Hepatocyte (in vitro differentiated cells): ENCODE data around the gene AGRN. TPM values are rescaled to one million over a fixed set of nuclear protein-coding genes. Genes with fewer than 3 reads are reported as not detected.

Experiments
- DNase-seq: peaks from one replicate; pipeline ENCODE4 v3.0.0-alpha.2; 2016; ENCODE audit warnings: low spot score
- H2AFZ ChIP-seq: fragments of 200-600 bp; sonication (generic); 2 replicates; pipeline ENCODE4 v1.6.0; 2016; ENCODE audit warnings: antibody characterized with exemption, mild to moderate bottlenecking
- H3K27ac ChIP-seq: fragments of 200-600 bp; sonication (generic); 2 replicates; pipeline ENCODE4 v1.5.1; 2016; ENCODE audit warnings: mild to moderate bottlenecking
- H3K27me3 ChIP-seq: fragments of 200-600 bp; sonication (generic); 2 replicates; pipeline ENCODE4 v1.6.1; 2016
- H3K36me3 ChIP-seq: fragments of 200-600 bp; sonication (generic); replicated peaks from 2 replicates; pipeline ENCODE4 v1.5.1; 2016; ENCODE audit warnings: low read depth; ENCODE audit not compliant: insufficient read depth
- H3K4me1 ChIP-seq: fragments of 200-600 bp; sonication (generic); 2 replicates; pipeline ENCODE4 v1.5.1; 2016; ENCODE audit warnings: mild to moderate bottlenecking, moderate library complexity; ENCODE audit not compliant: insufficient read depth
- H3K4me2 ChIP-seq: fragments of 200-600 bp; sonication (generic); 2 replicates; pipeline ENCODE4 v1.6.0; 2016
- H3K4me3 ChIP-seq: fragments of 200-600 bp; sonication (generic); 2 replicates; pipeline ENCODE4 v1.5.1; 2016; ENCODE audit warnings: mild to moderate bottlenecking
- H3K79me2 ChIP-seq: fragments of 200-600 bp; sonication (generic); 2 replicates; pipeline ENCODE4 v1.6.0; 2017; ENCODE audit warnings: mild to moderate bottlenecking
- H3K9me2 ChIP-seq: fragments of 200-600 bp; sonication (generic); replicated peaks from 2 replicates; pipeline ENCODE4 v1.6.0; 2017; ENCODE audit warnings: mild to moderate bottlenecking; ENCODE audit not compliant: insufficient read depth
- H3K9me3 ChIP-seq: fragments of 200-600 bp; sonication (generic); 2 replicates; pipeline ENCODE4 v1.5.1; 2016; ENCODE audit warnings: low read depth, mild to moderate bottlenecking
- H4K20me1 ChIP-seq: fragments of 200-600 bp; sonication (generic); 2 replicates; pipeline ENCODE4 v1.6.0; 2016; ENCODE audit warnings: mild to moderate bottlenecking; ENCODE audit not compliant: insufficient read depth, poor library complexity, severe bottlenecking
- EZH2 ChIP-seq: fragments of 200-600 bp; sonication (generic); IDR thresholded peaks from 2 replicates; pipeline ENCODE4 v1.6.1; 2016; ENCODE audit warnings: antibody characterized with exemption, mild to moderate bottlenecking, borderline replicate concordance
- EZH2phosphoT487 ChIP-seq: fragments of 200-600 bp; sonication (generic); IDR thresholded peaks from one replicate; pipeline ENCODE4 v1.6.1; 2018; ENCODE audit warnings: antibody characterized with exemption, mild to moderate bottlenecking, low read depth, moderate library complexity; ENCODE audit not compliant: unreplicated experiment, severe bottlenecking
- WGBS: methylation state at CpG from one replicate; pipeline ENCODE4 v1.1.6; 2016; ENCODE audit warnings: low lambda C conversion rate; ENCODE audit errors: missing lambda C conversion rate; 5-methylcytosine and 5-hydroxymethylcytosine counted together
- polyA plus RNA-seq: library from polyadenylated mRNA; unstranded; fragments of >200 nt; fragmentation: Nextera tagmentation; extraction: Ambion mirVana; gene quantifications from 2 replicates; pipeline ENCODE4 v1.2.1, GENCODE V29; 2016
- total RNA-seq: library from RNA; depleted of rRNA; stranded (reverse); fragments of >200 nt; gene quantifications from 2 replicates; pipeline ENCODE4 v1.2.3, GENCODE V29; 2014
- TF ChIP-seq, protein P1 (sequence below): fragments of 200-600 bp; sonication (generic); IDR thresholded peaks from 2 replicates; pipeline ENCODE4 v1.5.1; 2016; ENCODE audit warnings: antibody characterized with exemption, mild to moderate bottlenecking; ENCODE audit not compliant: poor library complexity

The AGRN gene
- total and polyA plus RNA-seq, 2 experiments from 2014 or later, result 53.3 to 81.8 TPM

DNA sequence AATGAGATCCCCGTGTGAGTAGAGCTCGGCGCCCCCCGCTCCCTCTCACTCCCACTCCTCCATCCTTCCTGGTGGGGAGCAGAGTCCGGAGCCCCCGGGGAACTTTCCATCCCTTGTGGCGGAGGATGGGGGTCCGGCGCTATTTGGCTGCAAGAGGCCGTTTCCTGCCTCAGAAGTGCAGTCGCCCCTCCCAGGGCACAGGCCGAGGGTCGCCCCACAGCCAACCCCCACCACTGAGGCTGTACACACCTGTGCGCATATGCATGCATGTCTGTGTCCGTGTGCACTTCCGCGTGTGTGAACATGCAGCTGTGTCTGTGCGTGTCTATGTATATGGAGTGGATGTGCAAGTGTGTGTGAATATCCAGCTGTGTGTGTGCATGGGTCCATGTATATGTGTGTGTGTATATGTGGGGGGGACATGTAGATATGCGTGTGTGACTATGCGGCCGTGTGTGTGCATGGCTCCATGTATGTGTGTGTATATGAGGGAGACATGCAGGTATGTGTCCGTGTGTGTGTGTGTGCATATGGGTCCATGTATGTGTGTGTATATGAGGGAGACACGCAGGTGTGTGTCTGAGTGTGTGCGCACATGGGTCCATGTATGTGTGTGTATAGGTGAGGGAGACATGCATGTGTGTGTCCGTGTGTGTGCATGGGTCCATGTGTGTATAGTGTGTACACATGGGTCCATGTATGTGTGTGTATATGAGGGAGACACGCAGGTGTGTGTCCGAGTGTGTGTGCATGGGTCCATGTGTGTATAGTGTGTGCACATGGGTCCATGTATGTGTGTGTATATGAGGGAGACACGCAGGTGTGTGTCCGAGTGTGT, 32.3 kb downstream of the AGRN start:
- TF ChIP-seq, protein P1, sequence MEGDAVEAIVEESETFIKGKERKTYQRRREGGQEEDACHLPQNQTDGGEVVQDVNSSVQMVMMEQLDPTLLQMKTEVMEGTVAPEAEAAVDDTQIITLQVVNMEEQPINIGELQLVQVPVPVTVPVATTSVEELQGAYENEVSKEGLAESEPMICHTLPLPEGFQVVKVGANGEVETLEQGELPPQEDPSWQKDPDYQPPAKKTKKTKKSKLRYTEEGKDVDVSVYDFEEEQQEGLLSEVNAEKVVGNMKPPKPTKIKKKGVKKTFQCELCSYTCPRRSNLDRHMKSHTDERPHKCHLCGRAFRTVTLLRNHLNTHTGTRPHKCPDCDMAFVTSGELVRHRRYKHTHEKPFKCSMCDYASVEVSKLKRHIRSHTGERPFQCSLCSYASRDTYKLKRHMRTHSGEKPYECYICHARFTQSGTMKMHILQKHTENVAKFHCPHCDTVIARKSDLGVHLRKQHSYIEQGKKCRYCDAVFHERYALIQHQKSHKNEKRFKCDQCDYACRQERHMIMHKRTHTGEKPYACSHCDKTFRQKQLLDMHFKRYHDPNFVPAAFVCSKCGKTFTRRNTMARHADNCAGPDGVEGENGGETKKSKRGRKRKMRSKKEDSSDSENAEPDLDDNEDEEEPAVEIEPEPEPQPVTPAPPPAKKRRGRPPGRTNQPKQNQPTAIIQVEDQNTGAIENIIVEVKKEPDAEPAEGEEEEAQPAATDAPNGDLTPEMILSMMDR, result no peak
- TF ChIP-seq EZH2 (no peak), EZH2phosphoT487 (no peak)
- Histone ChIP-seq H3K27me3 (no peaks in the 10 kb centered on the region), H3K27ac (no peak overlapping the region), H3K79me2 (no peaks in the 10 kb centered on the region), H3K9me2 (no peaks in the 10 kb centered on the region), H3K4me3 (no peak overlapping the region), H3K4me2 (no peak overlapping the region), H2AFZ (no peak overlapping the region), H3K9me3 (no peaks in the 10 kb centered on the region), H3K36me3 (no peaks in the 10 kb centered on the region), H3K4me1 (no peaks in the 10 kb centered on the region), H4K20me1 (no peaks in the 10 kb centered on the region)
- DNase-seq, result no peak
- 95% methylated on average over 29 of the region's 29 CpGs for WGBS

DNA sequence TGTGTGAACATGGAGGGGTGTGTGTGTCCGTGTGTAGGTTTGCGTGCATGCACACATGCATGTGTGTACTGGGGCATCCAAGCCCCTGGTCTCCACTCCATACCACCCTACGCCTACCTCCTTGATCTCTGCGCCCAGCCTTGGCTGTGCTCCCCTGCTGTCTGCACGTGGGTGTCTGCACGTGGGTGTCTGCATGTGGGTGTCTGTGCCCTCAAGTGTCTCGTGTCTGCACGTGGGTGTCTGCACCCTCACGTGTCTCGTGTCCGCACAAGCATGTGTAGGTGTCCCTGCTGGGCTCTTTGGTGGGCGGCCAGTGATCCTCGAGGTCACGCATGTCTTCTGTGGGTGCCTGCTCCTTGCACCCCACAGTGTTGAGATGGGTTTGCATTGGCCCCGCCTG, 33.1 kb downstream of the AGRN start:
- peaks cover under 1% of the 10 kb centered on the region for H3K27me3 ChIP-seq
- no peak overlapping the region for H3K4me3 ChIP-seq
- no peaks in the 10 kb centered on the region for H4K20me1 ChIP-seq
- no peak overlapping the region for H3K4me2 ChIP-seq
- H3K9me3 ChIP-seq, result no peaks in the 10 kb centered on the region
- no peaks in the 10 kb centered on the region for H3K4me1 ChIP-seq
- H3K36me3 ChIP-seq, result no peaks in the 10 kb centered on the region
- TF ChIP-seq EZH2, result no peak
- TF ChIP-seq, protein P1, result no peak
- TF ChIP-seq EZH2phosphoT487, result no peak
- no peaks in the 10 kb centered on the region for H3K9me2 ChIP-seq
- H3K27ac ChIP-seq, result no peak overlapping the region
- WGBS, result 99% methylated on average over 15 of the region's 15 CpGs
- H2AFZ ChIP-seq, result no peak overlapping the region
- H3K79me2 ChIP-seq, result no peaks in the 10 kb centered on the region
- no peak for DNase-seq

DNA sequence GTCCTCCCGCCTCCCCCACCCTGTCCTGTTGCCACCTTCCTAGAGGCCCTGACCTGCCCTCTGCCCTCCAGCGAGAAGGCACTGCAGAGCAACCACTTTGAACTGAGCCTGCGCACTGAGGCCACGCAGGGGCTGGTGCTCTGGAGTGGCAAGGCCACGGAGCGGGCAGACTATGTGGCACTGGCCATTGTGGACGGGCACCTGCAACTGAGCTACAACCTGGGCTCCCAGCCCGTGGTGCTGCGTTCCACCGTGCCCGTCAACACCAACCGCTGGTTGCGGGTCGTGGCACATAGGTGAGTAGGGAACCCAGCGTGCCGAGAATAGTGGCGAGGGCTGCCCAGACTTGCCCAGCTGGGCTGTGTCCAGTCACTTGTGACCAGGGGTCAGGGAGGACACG, 33.8 kb downstream of the AGRN start:
- no peaks in the 10 kb centered on the region for H4K20me1 ChIP-seq
- no peak overlapping the region for H3K4me3 ChIP-seq
- TF ChIP-seq EZH2 (no peak), EZH2phosphoT487 (no peak)
- TF ChIP-seq, protein P1, result no peak
- no peaks in the 10 kb centered on the region for H3K9me2 ChIP-seq
- H3K4me1 ChIP-seq, result peaks cover 1% of the 10 kb centered on the region
- no peak overlapping the region for H2AFZ ChIP-seq
- H3K79me2 ChIP-seq, result no peaks in the 10 kb centered on the region
- WGBS, result 98% methylated on average over 17 of the region's 18 CpGs
- H3K4me2 ChIP-seq, result no peak overlapping the region
- no peaks in the 10 kb centered on the region for H3K9me3 ChIP-seq
- no peaks in the 10 kb centered on the region for H3K36me3 ChIP-seq
- H3K27ac ChIP-seq, result no peak overlapping the region
- DNase-seq, result no peak
- H3K27me3 ChIP-seq, result peaks cover 7% of the 10 kb centered on the region
